ENCODE measurements around the gene STEAP4.

STEAP4 gene

DNA sequence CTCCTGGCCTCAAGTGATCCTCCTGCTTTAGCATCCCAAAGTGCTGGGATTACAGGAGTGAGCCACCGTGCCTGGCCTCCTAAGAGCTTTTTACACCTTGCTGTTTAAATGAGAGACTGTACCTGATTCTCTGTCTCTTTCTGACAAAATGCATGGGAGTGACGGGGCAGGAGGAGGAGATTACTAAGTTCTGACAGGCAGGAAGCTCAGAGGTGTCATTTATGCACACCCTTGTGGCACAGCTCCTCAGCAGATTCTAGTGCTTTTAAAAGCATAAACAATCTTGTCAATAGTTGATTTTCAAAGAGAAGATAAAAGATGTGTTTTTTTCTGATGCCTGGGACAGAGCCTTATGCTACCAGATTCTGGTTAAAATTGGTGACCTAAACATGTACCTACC lies 39.7 kb upstream of the STEAP4 start:
- no peak for TF ChIP-seq TAF1 (IDR thresholded peaks at IDR 0.05; ENCODE audit: borderline replicate concordance, insufficient read depth, low read length)
- no peak for TF ChIP-seq SIN3A (IDR thresholded peaks at IDR 0.05; ENCODE audit: borderline replicate concordance, insufficient read depth, low read length)
- TF ChIP-seq, protein P1, sequence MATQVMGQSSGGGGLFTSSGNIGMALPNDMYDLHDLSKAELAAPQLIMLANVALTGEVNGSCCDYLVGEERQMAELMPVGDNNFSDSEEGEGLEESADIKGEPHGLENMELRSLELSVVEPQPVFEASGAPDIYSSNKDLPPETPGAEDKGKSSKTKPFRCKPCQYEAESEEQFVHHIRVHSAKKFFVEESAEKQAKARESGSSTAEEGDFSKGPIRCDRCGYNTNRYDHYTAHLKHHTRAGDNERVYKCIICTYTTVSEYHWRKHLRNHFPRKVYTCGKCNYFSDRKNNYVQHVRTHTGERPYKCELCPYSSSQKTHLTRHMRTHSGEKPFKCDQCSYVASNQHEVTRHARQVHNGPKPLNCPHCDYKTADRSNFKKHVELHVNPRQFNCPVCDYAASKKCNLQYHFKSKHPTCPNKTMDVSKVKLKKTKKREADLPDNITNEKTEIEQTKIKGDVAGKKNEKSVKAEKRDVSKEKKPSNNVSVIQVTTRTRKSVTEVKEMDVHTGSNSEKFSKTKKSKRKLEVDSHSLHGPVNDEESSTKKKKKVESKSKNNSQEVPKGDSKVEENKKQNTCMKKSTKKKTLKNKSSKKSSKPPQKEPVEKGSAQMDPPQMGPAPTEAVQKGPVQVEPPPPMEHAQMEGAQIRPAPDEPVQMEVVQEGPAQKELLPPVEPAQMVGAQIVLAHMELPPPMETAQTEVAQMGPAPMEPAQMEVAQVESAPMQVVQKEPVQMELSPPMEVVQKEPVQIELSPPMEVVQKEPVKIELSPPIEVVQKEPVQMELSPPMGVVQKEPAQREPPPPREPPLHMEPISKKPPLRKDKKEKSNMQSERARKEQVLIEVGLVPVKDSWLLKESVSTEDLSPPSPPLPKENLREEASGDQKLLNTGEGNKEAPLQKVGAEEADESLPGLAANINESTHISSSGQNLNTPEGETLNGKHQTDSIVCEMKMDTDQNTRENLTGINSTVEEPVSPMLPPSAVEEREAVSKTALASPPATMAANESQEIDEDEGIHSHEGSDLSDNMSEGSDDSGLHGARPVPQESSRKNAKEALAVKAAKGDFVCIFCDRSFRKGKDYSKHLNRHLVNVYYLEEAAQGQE (IDR thresholded peaks at IDR 0.05; ENCODE audit: insufficient read depth in 1 of 2, low read depth in 2 of 2, low read length in 2 of 2): no peak
- TF ChIP-seq POLR2AphosphoS5 (IDR thresholded peaks at IDR 0.05; ENCODE audit: low read depth, low read length): no peak

DNA sequence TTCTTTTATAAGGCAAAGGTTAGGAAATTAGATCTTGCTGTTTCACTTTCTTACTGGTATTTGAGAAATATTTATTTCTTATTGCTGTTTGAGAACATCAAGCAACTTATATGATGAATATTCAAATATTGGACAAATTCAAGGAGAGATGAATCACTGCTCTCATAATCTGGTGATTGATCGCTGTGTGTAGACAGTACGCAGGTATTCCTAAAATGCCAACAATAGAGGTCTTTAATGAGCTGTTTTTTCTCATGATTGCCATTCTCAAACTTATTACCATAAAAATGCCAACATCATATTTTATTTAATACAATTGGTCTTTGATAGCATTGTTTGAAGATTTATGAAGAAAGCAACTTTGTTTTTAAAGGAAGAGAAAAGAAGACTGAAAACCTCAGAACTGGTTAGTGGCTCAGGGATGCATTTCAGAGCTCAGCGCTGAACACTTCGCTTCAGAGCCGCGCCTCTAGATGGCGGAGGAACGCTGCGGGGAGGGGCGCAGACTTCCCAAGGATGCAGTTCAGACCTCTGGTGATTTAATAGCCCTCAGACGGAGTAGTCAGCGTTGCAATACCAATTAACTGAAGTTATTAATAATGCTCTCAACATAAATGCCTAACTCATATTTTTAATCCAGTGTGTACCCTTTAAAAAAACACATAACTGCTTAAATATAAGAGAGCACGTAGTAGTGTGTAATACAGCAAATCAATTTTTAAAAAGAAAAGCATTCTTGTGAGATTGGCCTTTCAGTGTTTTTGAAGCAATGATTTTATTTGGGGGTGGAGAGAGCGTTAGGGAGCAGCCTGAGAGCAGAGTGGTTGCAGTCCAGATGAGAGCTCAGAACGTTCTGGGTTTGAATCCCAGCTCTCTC lies 38.5 kb upstream of the STEAP4 start:
- TF ChIP-seq SIN3A (IDR thresholded peaks at IDR 0.05; ENCODE audit: borderline replicate concordance, insufficient read depth, low read length) (no peak), POLR2AphosphoS5 (IDR thresholded peaks at IDR 0.05; ENCODE audit: low read depth, low read length) (no peak), FOXP2 (optimal IDR thresholded peaks at IDR 0.05; ENCODE audit: borderline replicate concordance, extremely low read depth, extremely low read length, insufficient read depth) (no peak), TAF1 (IDR thresholded peaks at IDR 0.05; ENCODE audit: borderline replicate concordance, insufficient read depth, low read length) (no peak)
- TF ChIP-seq, protein P1 (IDR thresholded peaks at IDR 0.05; ENCODE audit: insufficient read depth in 1 of 2, low read depth in 2 of 2, low read length in 2 of 2): no peak

DNA sequence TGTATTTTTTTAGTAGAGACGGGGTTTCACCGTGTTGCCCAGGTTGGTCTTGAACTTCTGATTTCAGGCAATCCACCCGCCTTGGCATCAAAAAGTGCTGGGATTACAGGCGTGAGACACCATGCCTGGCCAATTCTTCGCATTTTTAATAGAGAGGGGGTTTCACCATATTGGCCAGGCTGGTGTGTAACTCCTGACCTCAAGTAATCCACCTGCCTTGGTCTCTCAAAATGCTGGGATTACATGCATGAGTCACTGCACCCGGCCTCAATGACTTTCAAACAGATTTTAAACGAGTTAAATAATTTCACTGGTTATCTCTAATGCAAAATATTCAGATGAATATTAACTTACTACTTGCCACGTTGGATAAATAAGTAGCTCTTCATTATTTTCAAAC lies 37.6 kb upstream of the STEAP4 start:
- no peak for TF ChIP-seq TAF1 (IDR thresholded peaks at IDR 0.05; ENCODE audit: borderline replicate concordance, insufficient read depth, low read length)
- TF ChIP-seq POLR2AphosphoS5 (IDR thresholded peaks at IDR 0.05; ENCODE audit: low read depth, low read length): no peak
- TF ChIP-seq, protein P1 (IDR thresholded peaks at IDR 0.05; ENCODE audit: insufficient read depth in 1 of 2, low read depth in 2 of 2, low read length in 2 of 2): no peak
- TF ChIP-seq SIN3A (IDR thresholded peaks at IDR 0.05; ENCODE audit: borderline replicate concordance, insufficient read depth, low read length): no peak
- TF ChIP-seq FOXP2 (optimal IDR thresholded peaks at IDR 0.05; ENCODE audit: borderline replicate concordance, extremely low read depth, extremely low read length, insufficient read depth): no peak

DNA sequence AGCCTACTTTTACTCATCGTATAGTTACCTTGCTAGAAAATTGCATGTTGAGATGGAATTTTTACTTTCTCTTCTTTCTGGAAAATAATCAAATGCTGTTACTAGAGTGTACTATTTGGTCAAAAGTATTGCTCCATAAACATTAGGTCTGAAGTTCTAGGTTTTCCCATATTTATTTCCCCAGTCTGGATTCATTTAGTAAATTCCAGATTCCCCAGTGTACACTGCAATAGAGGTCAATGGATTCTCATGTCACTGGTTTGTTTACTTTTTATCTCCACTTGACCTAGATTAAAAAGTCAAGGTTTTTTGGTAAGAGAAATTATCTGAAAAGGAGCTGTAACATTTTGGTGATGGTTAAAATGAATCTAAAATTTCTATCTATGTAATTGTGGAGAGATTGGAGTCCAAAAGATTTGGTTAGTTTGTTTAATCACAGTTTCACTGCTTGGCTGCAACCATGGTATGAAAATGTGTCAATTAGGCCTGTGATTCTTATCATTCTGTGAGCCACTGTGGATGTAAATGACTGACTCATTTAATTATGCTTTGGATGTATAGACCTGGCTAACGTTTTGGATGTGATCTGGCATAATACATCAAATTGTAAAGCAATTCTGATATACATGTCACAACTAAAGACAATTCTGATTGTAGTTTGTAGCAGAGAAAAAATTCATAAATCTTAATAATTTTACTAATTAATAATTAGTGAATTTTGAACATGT lies 32.7 kb upstream of the STEAP4 start:
- TF ChIP-seq POLR2AphosphoS5 (IDR thresholded peaks at IDR 0.05; ENCODE audit: low read depth, low read length): no peak
- TF ChIP-seq TAF1 (IDR thresholded peaks at IDR 0.05; ENCODE audit: borderline replicate concordance, insufficient read depth, low read length): no peak
- no peak for TF ChIP-seq FOXP2 (optimal IDR thresholded peaks at IDR 0.05; ENCODE audit: borderline replicate concordance, extremely low read depth, extremely low read length, insufficient read depth)
- TF ChIP-seq, protein P1 (IDR thresholded peaks at IDR 0.05; ENCODE audit: insufficient read depth in 1 of 2, low read depth in 2 of 2, low read length in 2 of 2): no peak
- TF ChIP-seq SIN3A (IDR thresholded peaks at IDR 0.05; ENCODE audit: borderline replicate concordance, insufficient read depth, low read length): no peak

Data from PFSK-1 (cell line).